ENCODE results near the gene DNASE2B. TPM values are rescaled to one million over a fixed set of nuclear protein-coding genes. Genes with fewer than 3 reads are reported as not detected.

The DNASE2B gene
- not detected in 5 replicates for total RNA-seq (2022; extraction: Qiagen RNA extraction)

DNA sequence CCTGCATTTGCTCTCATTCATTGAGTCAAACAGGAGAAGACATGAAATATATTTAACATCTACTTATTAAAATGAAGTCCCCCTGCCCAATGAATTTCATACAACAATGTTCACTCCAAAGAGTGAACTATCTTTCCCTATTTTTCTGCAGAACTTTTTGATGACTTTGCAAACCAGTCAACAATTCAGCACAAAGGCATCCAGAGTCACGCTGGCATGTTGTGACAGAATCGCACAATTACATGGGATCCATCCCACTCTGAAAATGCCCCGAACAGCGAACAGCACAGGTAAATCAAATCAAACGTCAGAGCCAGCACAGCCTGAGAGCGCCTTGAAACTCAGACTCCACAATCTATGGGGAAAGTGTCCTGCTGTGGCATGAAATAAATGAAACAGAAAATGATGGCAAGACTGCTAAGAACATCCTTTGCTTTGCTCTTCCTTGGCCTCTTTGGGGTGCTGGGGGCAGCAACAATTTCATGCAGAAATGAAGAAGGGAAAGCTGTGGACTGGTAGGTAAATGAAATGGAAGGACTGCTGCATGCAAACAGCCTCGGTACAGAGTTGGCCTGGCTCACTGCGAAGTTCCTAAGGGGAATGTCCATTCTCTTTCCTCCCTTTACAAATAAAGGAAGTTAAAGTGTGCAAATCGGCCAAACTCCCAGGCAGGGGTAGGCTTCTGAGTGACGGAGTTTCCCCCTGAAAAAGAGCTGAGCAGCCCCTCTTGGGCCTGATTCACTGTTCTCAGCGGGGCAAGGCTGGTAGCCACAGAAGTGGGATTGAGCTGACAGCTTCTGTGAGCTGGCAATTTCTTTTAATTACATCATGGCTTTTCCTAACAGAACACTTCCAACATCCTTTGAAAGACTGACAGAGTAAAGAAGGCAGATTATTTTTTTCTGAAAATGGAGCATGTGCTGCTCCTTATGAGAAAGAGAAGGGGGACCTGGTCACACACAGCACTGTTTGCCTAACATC, at the start of gene DNASE2B:
Gene DNASE2B, plus strand, starts transcription at position 310 of the 981 bp plus-strand sequence. Its CDS starts 81 bp downstream, at position 391.

Other genes starting within 250 kb of the DNASE2B start
- 0.52 to 0.81 TPM (median 0.54 TPM) in 5 replicates for gene SAMD13, start 96.8 kb upstream of the DNASE2B start, total RNA-seq (2022; extraction: Qiagen RNA extraction)
- gene RPF1, start 80.8 kb downstream of the DNASE2B start, total RNA-seq (2022; extraction: Qiagen RNA extraction), result 29.9 to 33.7 TPM (median 31.2 TPM) in 5 replicates
- 1.0 to 1.9 TPM (median 1.1 TPM) in 3 of 5 replicates, not detected in the others for gene SPATA1, start 107.9 kb downstream of the DNASE2B start, total RNA-seq (2022; extraction: Qiagen RNA extraction)
- 187 to 205 TPM (median 191 TPM) in 5 replicates for gene GNG5, start 108.1 kb downstream of the DNASE2B start, total RNA-seq (2022; extraction: Qiagen RNA extraction)
- gene CTBS, start 176.0 kb downstream of the DNASE2B start, total RNA-seq (2022; extraction: Qiagen RNA extraction), result 4.6 to 6.7 TPM (median 5.7 TPM) in 5 replicates

Data from A549 treated with Mapracorat at 1 μM for 4 hours (cell line).